ENCODE results near the gene NAB2. TPM values are rescaled to one million over a fixed set of nuclear protein-coding genes. Genes with fewer than 3 reads are reported as not detected.

NAB2 gene
- total and polyA plus RNA-seq, 9 of the 15 experiments (the other 6 are each of a cell fraction or from before 2014, with no cell fraction given): 0.45 to 40.9 (median 20.4) TPM

DNA sequence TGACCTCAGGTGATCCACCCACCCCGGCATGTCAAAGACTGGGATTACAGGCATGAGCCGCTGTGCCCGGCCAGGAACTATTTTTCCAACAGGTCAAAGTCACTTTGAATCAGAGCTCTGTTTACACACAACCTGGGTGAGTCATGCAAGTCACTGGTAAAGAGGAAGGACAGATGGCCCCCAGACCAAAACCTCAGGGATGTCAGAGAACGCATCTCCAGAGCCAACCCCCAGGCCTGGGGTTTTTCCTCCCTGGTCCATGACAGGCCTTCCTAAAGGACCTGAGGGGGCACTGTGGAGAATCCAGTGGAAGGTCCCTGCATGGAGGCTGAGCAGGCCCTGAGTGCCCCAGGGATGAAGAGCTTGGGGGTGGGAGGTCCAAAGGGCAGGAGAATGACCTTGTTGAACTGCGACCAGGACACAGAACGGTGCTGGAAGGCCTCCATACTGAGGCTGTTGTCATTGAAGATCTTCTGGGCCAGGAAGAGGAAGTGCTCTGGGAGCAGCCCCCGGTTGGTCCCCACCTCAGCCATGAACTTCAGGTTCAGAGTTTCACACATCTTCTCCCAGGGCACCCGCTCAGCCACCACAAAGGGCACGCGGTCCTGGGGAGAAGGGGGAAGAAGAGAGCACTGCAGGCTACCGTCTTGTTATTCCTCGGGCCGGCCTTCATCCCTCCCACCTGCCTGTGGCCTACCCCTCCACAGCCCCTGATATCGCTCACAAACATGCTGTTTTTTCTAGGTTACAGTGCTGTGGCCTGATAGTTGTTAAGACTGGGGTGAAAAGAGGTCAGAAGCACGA, 13.2 kb downstream of the NAB2 start (continued):
- TF ChIP-seq, protein P1, sequence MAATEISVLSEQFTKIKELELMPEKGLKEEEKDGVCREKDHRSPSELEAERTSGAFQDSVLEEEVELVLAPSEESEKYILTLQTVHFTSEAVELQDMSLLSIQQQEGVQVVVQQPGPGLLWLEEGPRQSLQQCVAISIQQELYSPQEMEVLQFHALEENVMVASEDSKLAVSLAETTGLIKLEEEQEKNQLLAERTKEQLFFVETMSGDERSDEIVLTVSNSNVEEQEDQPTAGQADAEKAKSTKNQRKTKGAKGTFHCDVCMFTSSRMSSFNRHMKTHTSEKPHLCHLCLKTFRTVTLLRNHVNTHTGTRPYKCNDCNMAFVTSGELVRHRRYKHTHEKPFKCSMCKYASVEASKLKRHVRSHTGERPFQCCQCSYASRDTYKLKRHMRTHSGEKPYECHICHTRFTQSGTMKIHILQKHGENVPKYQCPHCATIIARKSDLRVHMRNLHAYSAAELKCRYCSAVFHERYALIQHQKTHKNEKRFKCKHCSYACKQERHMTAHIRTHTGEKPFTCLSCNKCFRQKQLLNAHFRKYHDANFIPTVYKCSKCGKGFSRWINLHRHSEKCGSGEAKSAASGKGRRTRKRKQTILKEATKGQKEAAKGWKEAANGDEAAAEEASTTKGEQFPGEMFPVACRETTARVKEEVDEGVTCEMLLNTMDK (IDR thresholded peaks at IDR 0.05; ENCODE audit: borderline replicate concordance, insufficient read depth, low read depth, low read length, poor library complexity, severe bottlenecking): no peak
- TF ChIP-seq EZH2 (IDR thresholded peaks at IDR 0.05; ENCODE audit: borderline replicate concordance, low read depth, low read length) (no peak), POLR2A (conservative IDR thresholded peaks at IDR 0.05) (0 out of 2 replicates have a peak, but pooled peaks have one; percentile 38), RAD21 (CRISPR knock-in tag; conservative IDR thresholded peaks at IDR 0.05 in 1 of 2, IDR thresholded peaks at IDR 0.05 in 1 of 2) (no peak), GABPB2 (CRISPR knock-in tag; conservative IDR thresholded peaks at IDR 0.05) (no peak), SMARCE1 (IDR thresholded peaks at IDR 0.05) (peak; percentile 67; the same call in 1 of the 2 replicates), PML (IDR thresholded peaks at IDR 0.05; ENCODE audit: low read length) (no peak), ZNF408 (CRISPR knock-in tag; IDR thresholded peaks at IDR 0.05; ENCODE audit: low read depth) (no peak), ZBTB7A (IDR thresholded peaks at IDR 0.05; ENCODE audit: borderline replicate concordance, control insufficient read depth, low read depth, low read length) (peak; percentile 71; the same call in 1 of the 2 replicates)
- TF ChIP-seq, protein P2, sequence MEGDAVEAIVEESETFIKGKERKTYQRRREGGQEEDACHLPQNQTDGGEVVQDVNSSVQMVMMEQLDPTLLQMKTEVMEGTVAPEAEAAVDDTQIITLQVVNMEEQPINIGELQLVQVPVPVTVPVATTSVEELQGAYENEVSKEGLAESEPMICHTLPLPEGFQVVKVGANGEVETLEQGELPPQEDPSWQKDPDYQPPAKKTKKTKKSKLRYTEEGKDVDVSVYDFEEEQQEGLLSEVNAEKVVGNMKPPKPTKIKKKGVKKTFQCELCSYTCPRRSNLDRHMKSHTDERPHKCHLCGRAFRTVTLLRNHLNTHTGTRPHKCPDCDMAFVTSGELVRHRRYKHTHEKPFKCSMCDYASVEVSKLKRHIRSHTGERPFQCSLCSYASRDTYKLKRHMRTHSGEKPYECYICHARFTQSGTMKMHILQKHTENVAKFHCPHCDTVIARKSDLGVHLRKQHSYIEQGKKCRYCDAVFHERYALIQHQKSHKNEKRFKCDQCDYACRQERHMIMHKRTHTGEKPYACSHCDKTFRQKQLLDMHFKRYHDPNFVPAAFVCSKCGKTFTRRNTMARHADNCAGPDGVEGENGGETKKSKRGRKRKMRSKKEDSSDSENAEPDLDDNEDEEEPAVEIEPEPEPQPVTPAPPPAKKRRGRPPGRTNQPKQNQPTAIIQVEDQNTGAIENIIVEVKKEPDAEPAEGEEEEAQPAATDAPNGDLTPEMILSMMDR (IDR thresholded peaks at IDR 0.05 in 2 of 3, conservative IDR thresholded peaks at IDR 0.05 in 1 of 3; ENCODE audit: insufficient read depth in 2 of 3, low read depth in 1 of 3, low read length in 3 of 3): 0 out of 6 replicates have a peak, but pooled peaks of 1 of the 3 experiments have one; percentile 16
- TF ChIP-seq, protein P3, sequence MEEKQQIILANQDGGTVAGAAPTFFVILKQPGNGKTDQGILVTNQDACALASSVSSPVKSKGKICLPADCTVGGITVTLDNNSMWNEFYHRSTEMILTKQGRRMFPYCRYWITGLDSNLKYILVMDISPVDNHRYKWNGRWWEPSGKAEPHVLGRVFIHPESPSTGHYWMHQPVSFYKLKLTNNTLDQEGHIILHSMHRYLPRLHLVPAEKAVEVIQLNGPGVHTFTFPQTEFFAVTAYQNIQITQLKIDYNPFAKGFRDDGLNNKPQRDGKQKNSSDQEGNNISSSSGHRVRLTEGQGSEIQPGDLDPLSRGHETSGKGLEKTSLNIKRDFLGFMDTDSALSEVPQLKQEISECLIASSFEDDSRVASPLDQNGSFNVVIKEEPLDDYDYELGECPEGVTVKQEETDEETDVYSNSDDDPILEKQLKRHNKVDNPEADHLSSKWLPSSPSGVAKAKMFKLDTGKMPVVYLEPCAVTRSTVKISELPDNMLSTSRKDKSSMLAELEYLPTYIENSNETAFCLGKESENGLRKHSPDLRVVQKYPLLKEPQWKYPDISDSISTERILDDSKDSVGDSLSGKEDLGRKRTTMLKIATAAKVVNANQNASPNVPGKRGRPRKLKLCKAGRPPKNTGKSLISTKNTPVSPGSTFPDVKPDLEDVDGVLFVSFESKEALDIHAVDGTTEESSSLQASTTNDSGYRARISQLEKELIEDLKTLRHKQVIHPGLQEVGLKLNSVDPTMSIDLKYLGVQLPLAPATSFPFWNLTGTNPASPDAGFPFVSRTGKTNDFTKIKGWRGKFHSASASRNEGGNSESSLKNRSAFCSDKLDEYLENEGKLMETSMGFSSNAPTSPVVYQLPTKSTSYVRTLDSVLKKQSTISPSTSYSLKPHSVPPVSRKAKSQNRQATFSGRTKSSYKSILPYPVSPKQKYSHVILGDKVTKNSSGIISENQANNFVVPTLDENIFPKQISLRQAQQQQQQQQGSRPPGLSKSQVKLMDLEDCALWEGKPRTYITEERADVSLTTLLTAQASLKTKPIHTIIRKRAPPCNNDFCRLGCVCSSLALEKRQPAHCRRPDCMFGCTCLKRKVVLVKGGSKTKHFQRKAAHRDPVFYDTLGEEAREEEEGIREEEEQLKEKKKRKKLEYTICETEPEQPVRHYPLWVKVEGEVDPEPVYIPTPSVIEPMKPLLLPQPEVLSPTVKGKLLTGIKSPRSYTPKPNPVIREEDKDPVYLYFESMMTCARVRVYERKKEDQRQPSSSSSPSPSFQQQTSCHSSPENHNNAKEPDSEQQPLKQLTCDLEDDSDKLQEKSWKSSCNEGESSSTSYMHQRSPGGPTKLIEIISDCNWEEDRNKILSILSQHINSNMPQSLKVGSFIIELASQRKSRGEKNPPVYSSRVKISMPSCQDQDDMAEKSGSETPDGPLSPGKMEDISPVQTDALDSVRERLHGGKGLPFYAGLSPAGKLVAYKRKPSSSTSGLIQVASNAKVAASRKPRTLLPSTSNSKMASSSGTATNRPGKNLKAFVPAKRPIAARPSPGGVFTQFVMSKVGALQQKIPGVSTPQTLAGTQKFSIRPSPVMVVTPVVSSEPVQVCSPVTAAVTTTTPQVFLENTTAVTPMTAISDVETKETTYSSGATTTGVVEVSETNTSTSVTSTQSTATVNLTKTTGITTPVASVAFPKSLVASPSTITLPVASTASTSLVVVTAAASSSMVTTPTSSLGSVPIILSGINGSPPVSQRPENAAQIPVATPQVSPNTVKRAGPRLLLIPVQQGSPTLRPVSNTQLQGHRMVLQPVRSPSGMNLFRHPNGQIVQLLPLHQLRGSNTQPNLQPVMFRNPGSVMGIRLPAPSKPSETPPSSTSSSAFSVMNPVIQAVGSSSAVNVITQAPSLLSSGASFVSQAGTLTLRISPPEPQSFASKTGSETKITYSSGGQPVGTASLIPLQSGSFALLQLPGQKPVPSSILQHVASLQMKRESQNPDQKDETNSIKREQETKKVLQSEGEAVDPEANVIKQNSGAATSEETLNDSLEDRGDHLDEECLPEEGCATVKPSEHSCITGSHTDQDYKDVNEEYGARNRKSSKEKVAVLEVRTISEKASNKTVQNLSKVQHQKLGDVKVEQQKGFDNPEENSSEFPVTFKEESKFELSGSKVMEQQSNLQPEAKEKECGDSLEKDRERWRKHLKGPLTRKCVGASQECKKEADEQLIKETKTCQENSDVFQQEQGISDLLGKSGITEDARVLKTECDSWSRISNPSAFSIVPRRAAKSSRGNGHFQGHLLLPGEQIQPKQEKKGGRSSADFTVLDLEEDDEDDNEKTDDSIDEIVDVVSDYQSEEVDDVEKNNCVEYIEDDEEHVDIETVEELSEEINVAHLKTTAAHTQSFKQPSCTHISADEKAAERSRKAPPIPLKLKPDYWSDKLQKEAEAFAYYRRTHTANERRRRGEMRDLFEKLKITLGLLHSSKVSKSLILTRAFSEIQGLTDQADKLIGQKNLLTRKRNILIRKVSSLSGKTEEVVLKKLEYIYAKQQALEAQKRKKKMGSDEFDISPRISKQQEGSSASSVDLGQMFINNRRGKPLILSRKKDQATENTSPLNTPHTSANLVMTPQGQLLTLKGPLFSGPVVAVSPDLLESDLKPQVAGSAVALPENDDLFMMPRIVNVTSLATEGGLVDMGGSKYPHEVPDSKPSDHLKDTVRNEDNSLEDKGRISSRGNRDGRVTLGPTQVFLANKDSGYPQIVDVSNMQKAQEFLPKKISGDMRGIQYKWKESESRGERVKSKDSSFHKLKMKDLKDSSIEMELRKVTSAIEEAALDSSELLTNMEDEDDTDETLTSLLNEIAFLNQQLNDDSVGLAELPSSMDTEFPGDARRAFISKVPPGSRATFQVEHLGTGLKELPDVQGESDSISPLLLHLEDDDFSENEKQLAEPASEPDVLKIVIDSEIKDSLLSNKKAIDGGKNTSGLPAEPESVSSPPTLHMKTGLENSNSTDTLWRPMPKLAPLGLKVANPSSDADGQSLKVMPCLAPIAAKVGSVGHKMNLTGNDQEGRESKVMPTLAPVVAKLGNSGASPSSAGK (IDR thresholded peaks at IDR 0.05): peak; percentile 70

Measured in K562 (cell line).